HL-60 (cell line): Measurements from ENCODE around the gene NRIP1.

ENCODE experiments used
- CTCF ChIP-seq: IDR thresholded peaks from one replicate; pipeline ENCODE4 v1.5.1; 2011; ENCODE audit warnings: low read length, control low read depth, inconsistent platforms; ENCODE audit not compliant: insufficient read depth
- GABPA ChIP-seq: IDR thresholded peaks from 2 replicates; pipeline ENCODE4 v1.6.1; 2012; ENCODE audit warnings: low read depth
- POLR2AphosphoS5 ChIP-seq: IDR thresholded peaks from 2 replicates; pipeline ENCODE4 v1.6.1; 2012; ENCODE audit warnings: low read depth
- REST ChIP-seq: IDR thresholded peaks from 2 replicates; pipeline ENCODE4 v1.6.1; 2012; ENCODE audit warnings: low read depth; ENCODE audit not compliant: insufficient replicate concordance

GRCh38 chr21:14957836-14958235 lies 107.0 kb downstream of the NRIP1 start:
- TF ChIP-seq REST: no peak
- no peak for TF ChIP-seq CTCF
- no peak for TF ChIP-seq GABPA
- no peak for TF ChIP-seq POLR2AphosphoS5
